Neural crest cell (in vitro differentiated cells): ENCODE measurements around the gene SUN5. TPM values are rescaled to one million over a fixed set of nuclear protein-coding genes. Genes with fewer than 3 reads are reported as not detected.

ENCODE experiments used
- DNase-seq: peaks from one replicate; pipeline ENCODE4 v3.0.0; 2021; ENCODE audit warnings: low read depth, mixed read lengths, low spot score
- H3K27ac Mint-ChIP-seq: one replicate; pipeline ENCODE4 v1.8.0; 2021; ENCODE audit warnings: mild to moderate bottlenecking, mixed read lengths; ENCODE audit not compliant: unreplicated experiment
- H3K27me3 Mint-ChIP-seq: 2 replicates; pipeline ENCODE4 v1.8.0; 2021; ENCODE audit warnings: low read depth, mild to moderate bottlenecking, mixed read lengths
- H3K36me3 Mint-ChIP-seq: 2 replicates; pipeline ENCODE4 v1.8.0; 2021; ENCODE audit warnings: low read depth, mild to moderate bottlenecking, mixed read lengths
- H3K4me1 Mint-ChIP-seq: 2 replicates; pipeline ENCODE4 v1.8.0; 2021; ENCODE audit warnings: mixed read lengths
- H3K4me3 Mint-ChIP-seq: one replicate; pipeline ENCODE4 v1.8.0; 2021; ENCODE audit warnings: mild to moderate bottlenecking, mixed read lengths
- H3K9me3 Mint-ChIP-seq: 2 replicates; pipeline ENCODE4 v1.8.0; 2021; ENCODE audit warnings: mixed read lengths
- total RNA-seq: library from RNA; stranded (reverse); gene quantifications from 2 replicates; pipeline ENCODE4 v1.2.1, GENCODE V29; 2021
- TF ChIP-seq, protein P1 (sequence below): fragments of 200-600 bp; sonication (generic); conservative IDR thresholded peaks from 2 replicates; pipeline ENCODE4 v1.5.0; 2021; ENCODE audit warnings: antibody characterized with exemption, mild to moderate bottlenecking

The SUN5 gene
- total RNA-seq, 1 donor from 2014 or later: not detected

DNA sequence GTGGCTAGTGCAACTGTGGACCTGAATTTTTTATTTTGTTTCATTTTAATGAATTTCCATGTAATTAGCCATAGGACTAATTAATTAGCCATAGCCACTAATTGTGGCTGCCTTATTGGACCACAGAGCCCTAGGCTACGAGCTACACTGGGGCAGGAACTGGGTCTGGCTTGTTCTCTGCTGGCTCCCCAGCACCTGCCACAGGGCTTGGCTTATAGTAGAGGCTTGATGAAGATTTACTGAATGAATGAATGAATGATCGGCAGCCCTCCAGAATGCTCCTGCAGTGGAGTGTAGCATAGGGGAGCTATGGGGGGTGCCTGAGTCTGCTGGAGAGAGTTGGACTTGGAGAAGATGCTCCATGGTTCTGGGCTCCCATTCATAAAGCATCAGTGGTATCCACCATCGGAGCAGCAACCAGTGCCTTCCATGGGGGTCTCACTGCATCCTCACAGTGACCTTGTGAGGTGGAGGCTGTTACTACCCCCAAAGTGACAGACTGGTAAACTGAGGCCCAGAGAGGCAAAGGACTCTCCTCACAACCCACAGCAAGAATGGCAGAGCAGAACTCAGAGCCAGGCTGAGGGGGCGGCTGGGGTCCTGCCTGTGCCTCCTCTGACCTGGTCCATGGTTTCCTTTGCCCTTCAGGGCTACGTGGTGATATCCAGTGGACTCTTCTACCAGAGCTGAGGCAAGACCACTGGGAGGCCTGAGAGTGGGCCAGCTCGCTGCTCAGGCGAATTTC lies 18.6 kb upstream of the SUN5 start:
- TF ChIP-seq, protein P1, sequence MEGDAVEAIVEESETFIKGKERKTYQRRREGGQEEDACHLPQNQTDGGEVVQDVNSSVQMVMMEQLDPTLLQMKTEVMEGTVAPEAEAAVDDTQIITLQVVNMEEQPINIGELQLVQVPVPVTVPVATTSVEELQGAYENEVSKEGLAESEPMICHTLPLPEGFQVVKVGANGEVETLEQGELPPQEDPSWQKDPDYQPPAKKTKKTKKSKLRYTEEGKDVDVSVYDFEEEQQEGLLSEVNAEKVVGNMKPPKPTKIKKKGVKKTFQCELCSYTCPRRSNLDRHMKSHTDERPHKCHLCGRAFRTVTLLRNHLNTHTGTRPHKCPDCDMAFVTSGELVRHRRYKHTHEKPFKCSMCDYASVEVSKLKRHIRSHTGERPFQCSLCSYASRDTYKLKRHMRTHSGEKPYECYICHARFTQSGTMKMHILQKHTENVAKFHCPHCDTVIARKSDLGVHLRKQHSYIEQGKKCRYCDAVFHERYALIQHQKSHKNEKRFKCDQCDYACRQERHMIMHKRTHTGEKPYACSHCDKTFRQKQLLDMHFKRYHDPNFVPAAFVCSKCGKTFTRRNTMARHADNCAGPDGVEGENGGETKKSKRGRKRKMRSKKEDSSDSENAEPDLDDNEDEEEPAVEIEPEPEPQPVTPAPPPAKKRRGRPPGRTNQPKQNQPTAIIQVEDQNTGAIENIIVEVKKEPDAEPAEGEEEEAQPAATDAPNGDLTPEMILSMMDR: no peak
- H3K4me3 Mint-ChIP-seq: no peak overlapping the region
- peaks cover 3% of the 10 kb centered on the region for H3K27me3 Mint-ChIP-seq
- no peak for DNase-seq
- no peaks in the 10 kb centered on the region for H3K36me3 Mint-ChIP-seq
- no peaks in the 10 kb centered on the region for H3K9me3 Mint-ChIP-seq
- H3K27ac Mint-ChIP-seq: no peak overlapping the region
- H3K4me1 Mint-ChIP-seq: no peaks in the 10 kb centered on the region

DNA sequence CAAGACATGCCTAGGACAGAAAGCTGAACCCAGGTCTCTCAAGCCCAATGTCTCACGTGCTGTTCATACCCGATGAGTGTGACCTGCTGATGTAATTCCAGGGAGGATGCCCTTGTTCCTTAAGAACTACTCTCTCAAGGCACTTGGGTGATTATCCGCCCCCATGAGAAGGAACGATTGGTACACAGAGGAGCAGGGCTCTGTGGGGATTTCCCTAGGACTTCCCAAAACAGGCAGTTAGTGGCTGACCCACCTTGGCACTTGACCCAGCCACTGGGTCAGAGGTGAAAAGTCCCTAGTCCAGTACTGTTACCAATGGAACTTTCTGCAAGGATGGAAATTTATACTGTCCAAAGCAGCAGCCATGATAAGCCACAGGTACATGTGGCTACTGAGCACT lies 18.1 kb upstream of the SUN5 start:
- no peak overlapping the region for H3K27ac Mint-ChIP-seq
- H3K4me3 Mint-ChIP-seq: no peak overlapping the region
- no peaks in the 10 kb centered on the region for H3K36me3 Mint-ChIP-seq
- TF ChIP-seq, protein P1: no peak
- no peaks in the 10 kb centered on the region for H3K9me3 Mint-ChIP-seq
- DNase-seq: no peak
- H3K4me1 Mint-ChIP-seq: no peaks in the 10 kb centered on the region
- H3K27me3 Mint-ChIP-seq: peaks cover 3% of the 10 kb centered on the region

DNA sequence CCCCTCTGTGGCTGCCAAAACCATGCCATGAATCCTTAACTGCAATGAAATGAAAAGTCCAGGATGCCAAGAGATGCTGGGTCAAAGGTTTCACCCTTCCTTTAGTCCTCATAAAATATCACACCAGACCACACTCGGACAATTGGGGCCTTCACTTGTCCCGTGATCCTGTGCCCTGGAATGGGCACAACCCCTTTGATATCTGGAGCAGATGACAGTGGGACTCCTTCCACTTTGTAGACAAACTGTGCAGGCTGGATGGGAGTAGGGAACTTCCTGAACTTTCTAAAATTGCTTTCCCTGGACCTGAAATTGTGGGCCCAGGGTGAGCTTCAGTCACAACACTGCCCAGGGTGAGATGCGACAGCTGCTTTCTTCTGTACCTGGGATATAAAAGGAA lies 17.6 kb upstream of the SUN5 start:
- Mint-ChIP-seq H3K27me3 (peaks cover under 1% of the 10 kb centered on the region), H3K36me3 (no peaks in the 10 kb centered on the region), H3K27ac (no peak overlapping the region), H3K4me3 (no peak overlapping the region), H3K9me3 (no peaks in the 10 kb centered on the region), H3K4me1 (no peaks in the 10 kb centered on the region)
- TF ChIP-seq, protein P1: no peak
- DNase-seq: no peak

DNA sequence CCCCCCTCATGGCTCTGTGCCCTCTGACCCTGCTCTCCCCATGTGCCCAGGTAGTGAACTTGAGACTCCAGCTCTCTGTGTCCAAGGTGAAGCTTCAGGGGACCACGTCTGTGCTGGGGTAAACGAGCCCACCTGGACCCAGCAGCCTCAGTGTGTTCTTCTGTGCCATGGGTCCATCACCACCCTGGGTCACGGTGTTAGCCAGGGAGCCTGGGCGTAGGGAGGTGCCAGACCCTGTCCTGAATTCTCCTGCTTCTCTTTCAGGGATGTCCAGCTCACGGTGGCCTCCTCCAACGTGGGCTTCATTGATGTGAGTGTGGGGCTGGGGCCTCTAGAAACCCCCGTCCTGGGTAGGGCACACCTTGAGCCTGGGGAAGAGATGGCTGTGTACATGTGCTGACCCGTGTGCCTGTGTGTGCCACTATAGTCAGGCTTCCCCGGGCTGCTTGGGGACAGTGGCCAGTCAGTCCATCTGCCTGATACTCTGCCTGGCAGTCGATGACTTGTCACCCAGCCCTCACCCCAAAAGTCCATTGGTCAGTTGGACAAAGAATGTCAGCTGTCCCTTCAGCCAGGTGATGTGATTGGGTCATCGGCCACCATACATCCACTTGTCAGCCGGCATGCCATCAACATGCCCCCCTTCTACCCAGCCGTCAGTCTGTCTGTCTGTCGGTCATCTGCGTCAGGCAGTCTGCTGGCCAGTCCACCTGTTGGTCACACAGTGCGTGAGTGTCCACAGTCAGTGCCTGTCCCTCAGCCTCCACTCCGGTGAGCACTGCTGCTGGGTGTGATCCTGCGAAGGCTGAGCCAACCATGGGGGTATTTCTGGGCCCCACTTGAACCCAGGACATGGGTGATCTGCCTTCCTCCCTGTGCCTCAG lies 16.3 kb upstream of the SUN5 start:
- no peak overlapping the region for H3K27ac Mint-ChIP-seq
- H3K9me3 Mint-ChIP-seq: no peaks in the 10 kb centered on the region
- TF ChIP-seq, protein P1: no peak
- DNase-seq: no peak
- H3K4me1 Mint-ChIP-seq: no peaks in the 10 kb centered on the region
- H3K4me3 Mint-ChIP-seq: no peak overlapping the region
- no peaks in the 10 kb centered on the region for H3K36me3 Mint-ChIP-seq
- H3K27me3 Mint-ChIP-seq: peaks cover 2% of the 10 kb centered on the region

DNA sequence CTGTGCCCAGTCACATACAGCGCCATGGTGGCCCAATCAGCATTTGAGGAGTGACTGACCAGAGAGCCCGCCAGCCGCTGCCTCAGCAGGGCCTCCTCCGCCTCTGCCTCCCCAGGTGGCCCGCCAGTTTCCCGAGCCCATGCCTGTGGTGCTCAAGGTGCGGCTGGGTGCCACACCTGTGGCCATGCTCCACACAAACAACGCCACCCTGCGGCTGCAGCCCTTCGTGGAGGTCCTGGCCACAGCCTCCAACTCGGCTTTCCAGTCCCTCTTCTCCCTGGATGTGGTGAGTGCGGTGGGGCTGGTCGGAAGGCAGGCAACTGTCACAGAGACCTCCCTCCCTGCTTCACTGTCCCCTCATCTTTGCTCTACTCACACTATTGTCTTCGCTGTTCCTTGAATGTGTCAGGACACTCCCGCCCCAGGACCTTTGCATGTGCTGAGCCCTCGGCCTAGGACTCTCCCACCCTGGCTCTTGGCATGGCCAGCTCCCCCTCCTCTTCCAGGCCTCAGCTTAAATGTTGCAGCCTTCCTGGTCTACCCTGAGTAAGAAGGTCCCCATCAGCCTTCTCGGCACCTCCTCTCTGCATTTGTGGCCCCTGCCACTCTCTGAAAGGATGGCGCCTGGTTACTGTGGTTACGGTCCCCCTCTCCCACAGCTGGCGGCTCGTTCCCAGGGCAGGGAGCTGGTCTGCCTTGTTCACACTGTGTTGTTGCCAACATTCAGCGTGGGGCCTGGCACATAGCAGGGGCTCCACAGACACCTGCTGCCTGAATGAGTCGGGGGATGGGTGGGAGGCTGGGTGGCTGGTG lies 15.4 kb upstream of the SUN5 start:
- Mint-ChIP-seq H3K36me3 (no peaks in the 10 kb centered on the region), H3K4me3 (no peak overlapping the region), H3K9me3 (no peaks in the 10 kb centered on the region), H3K27me3 (peaks cover 2% of the 10 kb centered on the region), H3K4me1 (no peaks in the 10 kb centered on the region), H3K27ac (no peak overlapping the region)
- TF ChIP-seq, protein P1: no peak
- DNase-seq: no peak
